Cardiac muscle cell (in vitro differentiated cells and primary cell): Measurements from ENCODE around the gene ZRANB3. TPM values are rescaled to one million over a fixed set of nuclear protein-coding genes. Genes with fewer than 3 reads are reported as not detected.
A peak's percentile ranks its signal among the peaks of the same experiment; 100 is the strongest.
"Not testable (repeated sequence)": the region's sequence is repeated elsewhere in the genome, so short reads cannot be mapped to it uniquely, and the experiment has no call there.

Experiments used
- DNase-seq, 2 donors: peaks; one replicate each; pipeline versions ENCODE4 v3.0.0 to v3.0.0-alpha.2; 2010 to 2017; ENCODE audit warnings: low read depth in 1 of 2, low spot score in 1 of 2
- H3K27ac ChIP-seq: fragments of 200-600 bp; sonication (generic); 2 replicates; pipeline ENCODE4 v1.5.1; 2016
- H3K27me3 ChIP-seq: fragments of 200-600 bp; sonication (generic); 2 replicates; pipeline ENCODE4 v1.6.0; 2016; ENCODE audit warnings: control low read depth
- H3K36me3 ChIP-seq: fragments of 200-600 bp; sonication (generic); 2 replicates; pipeline ENCODE4 v1.5.1; 2016; ENCODE audit warnings: control low read depth
- H3K4me1 ChIP-seq: fragments of 200-600 bp; sonication (generic); 2 replicates; pipeline ENCODE4 v1.8.1; 2017; ENCODE audit warnings: low read depth, mild to moderate bottlenecking, mixed run types
- H3K4me3 ChIP-seq: fragments of 200-600 bp; sonication (generic); 2 replicates; pipeline ENCODE4 v1.5.1; 2016; ENCODE audit warnings: mild to moderate bottlenecking
- H3K9me3 ChIP-seq: fragments of 200-600 bp; sonication (generic); 2 replicates; pipeline ENCODE4 v1.5.1; 2017; ENCODE audit warnings: low read depth, mild to moderate bottlenecking, control low read depth
- polyA plus RNA-seq: library from polyadenylated mRNA; unstranded; fragments of >200 nt; fragmentation: Nextera tagmentation; extraction: Ambion mirVana; gene quantifications from 2 replicates; pipeline ENCODE4 v1.2.1, GENCODE V29; 2016
- total RNA-seq: library from RNA; depleted of rRNA; stranded (reverse); fragments of >200 nt; gene quantifications from 2 replicates; pipeline ENCODE4 v1.2.3, GENCODE V29; 2016
- TF ChIP-seq, protein P1 (sequence below): IDR thresholded peaks from 2 replicates; pipeline ENCODE4 v1.5.1; 2012; ENCODE audit warnings: low read depth, mild to moderate bottlenecking, low read length

The ZRANB3 gene
- total and polyA plus RNA-seq, 2 experiments from 2014 or later, result 3.9 to 8.8 TPM

DNA sequence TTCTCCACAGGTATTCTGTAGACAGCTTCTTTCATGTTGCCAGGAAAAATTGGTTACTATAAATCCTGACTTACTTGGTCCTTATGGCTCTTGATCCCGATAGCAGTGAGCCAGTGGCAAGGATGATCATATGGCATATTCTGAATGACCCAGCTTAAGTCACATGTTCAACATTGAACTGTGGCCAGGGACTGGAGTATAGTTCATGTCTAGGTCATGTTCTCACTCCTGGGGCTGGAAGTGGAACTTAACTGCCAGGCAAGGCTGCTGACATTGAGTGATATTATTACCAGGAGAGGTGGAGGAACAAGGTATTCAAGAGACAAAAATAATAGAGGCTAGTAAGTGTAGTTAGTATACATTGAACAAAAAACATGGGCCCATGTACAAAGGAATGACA, 26.5 kb upstream of the ZRANB3 start:
- DNase-seq, result peak in 1 of 2 donors; percentile 3
- H3K27ac ChIP-seq, result no peak overlapping the region
- TF ChIP-seq, protein P1, sequence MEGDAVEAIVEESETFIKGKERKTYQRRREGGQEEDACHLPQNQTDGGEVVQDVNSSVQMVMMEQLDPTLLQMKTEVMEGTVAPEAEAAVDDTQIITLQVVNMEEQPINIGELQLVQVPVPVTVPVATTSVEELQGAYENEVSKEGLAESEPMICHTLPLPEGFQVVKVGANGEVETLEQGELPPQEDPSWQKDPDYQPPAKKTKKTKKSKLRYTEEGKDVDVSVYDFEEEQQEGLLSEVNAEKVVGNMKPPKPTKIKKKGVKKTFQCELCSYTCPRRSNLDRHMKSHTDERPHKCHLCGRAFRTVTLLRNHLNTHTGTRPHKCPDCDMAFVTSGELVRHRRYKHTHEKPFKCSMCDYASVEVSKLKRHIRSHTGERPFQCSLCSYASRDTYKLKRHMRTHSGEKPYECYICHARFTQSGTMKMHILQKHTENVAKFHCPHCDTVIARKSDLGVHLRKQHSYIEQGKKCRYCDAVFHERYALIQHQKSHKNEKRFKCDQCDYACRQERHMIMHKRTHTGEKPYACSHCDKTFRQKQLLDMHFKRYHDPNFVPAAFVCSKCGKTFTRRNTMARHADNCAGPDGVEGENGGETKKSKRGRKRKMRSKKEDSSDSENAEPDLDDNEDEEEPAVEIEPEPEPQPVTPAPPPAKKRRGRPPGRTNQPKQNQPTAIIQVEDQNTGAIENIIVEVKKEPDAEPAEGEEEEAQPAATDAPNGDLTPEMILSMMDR, result no peak
- H3K9me3 ChIP-seq, result no peaks in the 10 kb centered on the region
- no peaks in the 10 kb centered on the region for H3K27me3 ChIP-seq
- no peak overlapping the region for H3K4me3 ChIP-seq
- peaks cover 10% of the 10 kb centered on the region for H3K4me1 ChIP-seq
- no peaks in the 10 kb centered on the region for H3K36me3 ChIP-seq

DNA sequence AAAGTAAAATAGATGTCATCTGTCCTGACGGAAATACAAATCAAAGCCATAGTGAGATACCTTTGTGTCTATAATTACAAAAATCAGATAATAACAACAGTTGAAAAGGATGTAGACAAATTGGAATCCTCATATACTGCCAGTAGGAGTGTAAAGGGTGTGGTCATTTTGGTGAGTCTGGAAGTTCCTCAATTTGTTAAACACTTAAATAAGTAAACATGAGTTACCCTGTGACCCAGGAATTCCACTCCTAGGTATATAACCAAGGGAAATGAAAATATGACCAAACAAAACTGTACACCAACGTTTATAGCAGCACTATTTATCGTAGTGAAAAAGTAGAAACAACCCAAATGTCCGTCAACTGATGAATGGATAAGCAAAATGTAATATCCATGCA, 24.3 kb upstream of the ZRANB3 start:
- TF ChIP-seq, protein P1, result no peak
- H3K36me3 ChIP-seq, result no peaks in the 10 kb centered on the region
- H3K27me3 ChIP-seq, result no peaks in the 10 kb centered on the region
- H3K9me3 ChIP-seq, result no peaks in the 10 kb centered on the region
- H3K4me1 ChIP-seq, result peaks cover 10% of the 10 kb centered on the region
- no peak overlapping the region for H3K27ac ChIP-seq
- DNase-seq, result no peak
- H3K4me3 ChIP-seq, result no peak overlapping the region

DNA sequence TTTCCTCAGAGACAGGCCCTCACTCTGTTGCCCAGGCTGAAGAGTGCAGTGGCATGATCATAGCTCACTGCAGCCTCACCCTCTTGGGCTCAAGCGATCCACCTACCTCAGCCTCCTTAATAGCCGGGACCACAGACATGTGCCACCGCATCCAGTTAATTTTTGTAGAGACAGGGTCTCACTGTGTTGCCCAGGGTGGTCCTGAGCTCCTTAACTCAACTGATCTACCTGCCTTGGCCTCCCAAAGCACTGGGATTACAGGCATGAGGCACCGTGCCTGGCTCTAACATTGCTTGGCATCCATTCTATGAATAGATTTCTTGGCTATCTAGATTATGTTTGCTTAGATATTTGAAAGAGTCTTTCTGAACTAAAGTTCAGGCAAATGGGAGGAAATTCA, 21.9 kb upstream of the ZRANB3 start:
- Histone ChIP-seq H3K36me3 (no peaks in the 10 kb centered on the region), H3K27ac (no peak overlapping the region), H3K4me3 (no peak overlapping the region), H3K9me3 (no peaks in the 10 kb centered on the region), H3K27me3 (no peaks in the 10 kb centered on the region), H3K4me1 (no peaks in the 10 kb centered on the region)
- DNase-seq, result no peak
- TF ChIP-seq, protein P1, result no peak

DNA sequence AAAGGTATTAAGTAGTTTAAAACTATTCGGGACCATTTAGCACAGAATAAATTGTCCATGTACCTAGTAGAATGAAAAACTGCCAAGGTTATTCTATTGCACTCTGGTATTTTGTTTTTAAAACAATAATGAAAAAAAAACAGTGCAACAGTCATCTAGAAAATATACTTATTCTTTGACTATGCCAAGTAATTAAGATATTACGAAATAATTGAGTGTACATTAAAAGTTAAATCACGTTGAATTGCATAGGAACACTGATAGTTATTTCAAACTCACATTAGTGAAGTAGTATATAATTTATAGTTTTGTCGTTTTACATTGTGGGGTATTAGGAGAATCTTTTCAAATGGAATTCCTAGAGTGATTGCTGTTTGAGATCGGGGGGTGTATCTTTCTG, 20.3 kb upstream of the ZRANB3 start:
- DNase-seq, result no peak
- Histone ChIP-seq H3K4me3 (no peak overlapping the region), H3K27ac (no peak overlapping the region), H3K4me1 (no peaks in the 10 kb centered on the region), H3K9me3 (no peaks in the 10 kb centered on the region), H3K27me3 (no peaks in the 10 kb centered on the region), H3K36me3 (no peaks in the 10 kb centered on the region)
- TF ChIP-seq, protein P1, result no peak

DNA sequence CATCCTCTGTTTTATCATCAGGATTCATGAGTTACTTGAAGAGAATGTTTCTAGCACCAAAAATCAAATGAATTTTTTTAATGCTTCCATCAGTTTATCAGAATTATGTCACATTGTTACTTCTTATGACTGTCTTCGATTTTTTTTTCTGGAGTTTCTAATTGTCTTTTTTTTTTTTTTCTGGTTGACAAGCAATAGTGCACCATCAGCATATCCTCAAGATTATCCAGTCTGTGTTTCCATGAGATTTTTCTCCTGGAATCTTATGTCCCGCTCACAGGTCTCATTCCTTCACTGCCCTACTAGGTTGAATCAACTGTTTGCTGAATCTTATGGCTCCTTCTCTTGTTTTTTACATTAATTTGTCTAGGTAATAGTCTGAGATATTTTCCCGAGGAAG, 16.3 kb upstream of the ZRANB3 start:
- TF ChIP-seq, protein P1, result no peak
- H3K4me1 ChIP-seq, result no peaks in the 10 kb centered on the region
- no peak overlapping the region for H3K4me3 ChIP-seq
- H3K27me3 ChIP-seq, result no peaks in the 10 kb centered on the region
- no peak overlapping the region for H3K27ac ChIP-seq
- no peaks in the 10 kb centered on the region for H3K9me3 ChIP-seq
- H3K36me3 ChIP-seq, result no peaks in the 10 kb centered on the region
- no peak for DNase-seq

DNA sequence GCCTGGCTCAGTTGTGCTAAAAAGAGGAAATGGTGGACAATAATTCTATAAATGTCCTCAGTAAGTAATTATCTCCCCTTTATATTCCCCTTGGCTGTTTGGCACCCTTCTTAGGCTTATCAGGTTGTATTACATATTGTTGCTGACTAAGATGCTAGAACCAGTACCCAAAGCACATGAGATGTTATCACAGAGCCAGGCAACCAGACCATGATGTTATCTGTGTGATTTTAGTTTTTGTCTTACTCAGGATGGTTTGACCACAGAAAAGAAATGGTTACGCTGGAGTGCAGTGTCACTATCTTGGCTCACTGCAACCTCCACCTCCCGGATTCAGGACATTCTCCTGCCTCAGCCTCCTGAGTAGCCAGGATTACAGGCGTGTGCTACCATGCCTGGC, 15.4 kb upstream of the ZRANB3 start:
- Histone ChIP-seq H3K27ac (no peak overlapping the region), H3K36me3 (no peaks in the 10 kb centered on the region), H3K9me3 (no peaks in the 10 kb centered on the region), H3K4me3 (no peak overlapping the region), H3K27me3 (no peaks in the 10 kb centered on the region), H3K4me1 (no peaks in the 10 kb centered on the region)
- TF ChIP-seq, protein P1, result no peak
- no peak for DNase-seq

DNA sequence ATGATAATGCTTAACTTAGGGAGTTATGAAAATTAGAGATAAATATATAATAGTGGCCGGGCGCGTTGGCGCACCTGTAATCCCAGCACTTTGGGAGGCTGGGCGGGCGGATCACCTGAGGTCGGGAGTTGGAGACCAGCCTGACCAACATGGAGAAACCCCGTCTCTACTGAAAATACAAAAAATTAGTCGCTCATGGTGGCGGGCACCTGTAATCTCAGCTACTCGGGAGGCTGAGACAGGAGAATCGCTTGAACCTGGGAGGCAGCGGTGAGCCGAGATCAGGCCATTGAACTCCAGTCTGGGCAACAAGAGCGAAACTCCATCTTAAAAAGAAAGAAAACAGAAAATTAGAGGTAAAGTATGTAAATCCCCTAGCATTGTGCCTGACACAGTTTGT, 2.5 kb upstream of the ZRANB3 start:
- not testable (repeated sequence) for H3K4me3 ChIP-seq

More for the DNA sequence above, 2.5 kb upstream of the ZRANB3 start:
- not testable (repeated sequence) for DNase-seq, H3K27ac ChIP-seq, H3K27me3 ChIP-seq, H3K4me1 ChIP-seq, H3K36me3 ChIP-seq, H3K9me3 ChIP-seq
